ENCODE results near the gene ABCB10.
"Not testable (repeated sequence)": the region's sequence is repeated elsewhere in the genome, so short reads cannot be mapped to it uniquely, and the experiment has no call there.

Gene ABCB10

DNA sequence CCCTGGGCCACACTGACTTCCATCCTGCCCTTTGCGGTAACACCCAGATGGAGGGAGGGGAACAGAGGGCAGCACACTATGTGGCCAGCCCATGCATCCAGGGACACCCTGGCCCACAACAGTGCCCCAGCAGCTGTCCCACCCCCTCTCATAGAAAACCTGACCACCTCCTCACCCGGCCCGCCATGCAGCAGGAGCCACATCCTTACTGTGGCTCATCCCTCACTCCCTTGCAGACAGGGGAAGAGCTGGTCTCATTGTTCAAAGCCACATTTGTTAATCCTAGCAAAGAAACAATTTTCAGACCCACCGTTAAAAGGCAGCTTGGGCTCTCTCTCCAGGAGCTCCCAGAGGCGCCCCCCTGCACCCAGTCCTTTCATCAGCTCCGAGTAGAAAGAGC lies 27.2 kb downstream of the ABCB10 start:
- DNase-seq, result no peak

- no peak for DNase-seq
These were observed 28.9 kb downstream of the ABCB10 start for GRCh38 chr1:229529639-229530038.

GRCh38 chr1:229526695-229527094 lies 31.8 kb downstream of the ABCB10 start:
- no peak for DNase-seq

DNA sequence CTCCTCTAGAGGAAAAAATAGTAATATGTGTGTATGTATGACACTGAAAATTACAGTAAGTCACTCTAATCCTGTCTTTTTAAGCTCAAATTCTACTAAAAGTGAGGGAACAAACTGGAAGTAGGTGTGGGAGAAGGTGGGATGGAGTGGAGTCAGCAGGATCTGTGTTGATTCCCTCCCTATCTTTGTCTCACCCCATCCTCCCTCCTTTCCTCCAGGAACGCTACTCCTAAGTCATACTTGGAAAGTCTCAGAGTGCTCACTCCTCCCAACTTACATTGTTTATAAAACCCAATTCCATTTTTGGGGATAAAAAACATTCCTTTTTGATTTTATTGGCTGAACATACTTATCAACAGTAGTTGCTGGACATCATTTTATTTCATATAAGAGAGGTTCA lies 35.5 kb downstream of the ABCB10 start:
- DNase-seq, result no peak

GRCh38 chr1:229514578-229515275 lies 43.8 kb downstream of the ABCB10 start:
- DNase-seq, result peak; percentile 65

- DNase-seq, result not testable (repeated sequence)
These were observed 46.9 kb downstream of the ABCB10 start for GRCh38 chr1:229511625-229512024.

GRCh38 chr1:229511201-229511600 lies 47.3 kb downstream of the ABCB10 start:
- DNase-seq, result not testable (repeated sequence)

DNA sequence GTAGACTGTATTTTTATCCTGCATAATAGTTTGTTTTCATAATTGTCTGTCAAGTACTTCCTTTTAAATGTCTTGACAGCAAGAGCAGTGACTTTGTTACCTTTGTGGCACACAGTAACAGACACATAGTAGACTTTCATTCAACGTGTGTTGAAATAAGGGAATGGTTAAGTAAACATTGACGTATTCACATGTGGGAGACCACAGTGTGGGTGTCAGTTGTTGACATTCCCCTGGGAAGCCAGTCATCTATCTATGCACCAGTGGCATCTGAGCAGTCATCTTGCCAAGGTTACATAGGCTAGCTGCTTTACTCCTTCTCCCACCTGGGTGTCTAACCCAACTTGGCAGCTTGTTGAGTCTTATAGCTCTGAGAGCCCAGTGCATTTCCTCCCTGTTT lies 48.9 kb downstream of the ABCB10 start:
- no peak for DNase-seq

DNA sequence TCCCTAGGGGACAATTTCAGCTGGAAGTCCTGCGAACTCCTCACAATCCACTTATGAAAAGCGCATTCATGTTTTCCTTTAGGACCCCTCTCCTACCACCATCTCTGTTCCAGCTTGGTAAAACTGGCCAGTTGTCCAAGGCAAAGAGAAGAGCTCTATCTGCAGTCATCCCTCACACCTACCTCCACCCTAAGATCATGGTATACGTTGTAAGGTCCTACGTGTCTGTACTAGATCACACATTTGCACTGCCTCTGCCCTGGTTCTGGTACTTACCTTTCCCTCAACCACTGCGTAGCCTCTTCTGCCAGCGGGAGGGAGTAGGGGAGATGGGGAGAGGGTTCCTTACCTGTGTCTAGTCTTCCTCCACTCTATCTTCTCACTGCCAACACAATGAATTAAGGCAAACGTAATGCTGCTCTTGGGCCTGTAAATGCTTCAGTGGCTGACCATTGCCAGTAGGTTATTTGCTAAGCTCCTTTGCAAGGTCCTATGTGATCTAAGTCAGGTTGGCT lies 49.6 kb downstream of the ABCB10 start:
- no peak for DNase-seq

- DNase-seq, result peak; percentile 99
These were observed 50.3 kb downstream of the ABCB10 start, which contains the start of gene NUP133 for GRCh38 chr1:229507951-229508822. TSS of gene NUP133 (minus strand) at chr1:229508341. CDS start at chr1:229508249, 92 bp downstream.

GRCh38 chr1:229507502-229507901 lies 51.0 kb downstream of the ABCB10 start:
- no peak for DNase-seq

- no peak for DNase-seq
These were observed 51.9 kb downstream of the ABCB10 start for GRCh38 chr1:229506633-229507032.

GRCh38 chr1:229495782-229496181 lies 62.7 kb downstream of the ABCB10 start:
- DNase-seq, result no peak

- no peak for DNase-seq
These were observed 71.3 kb downstream of the ABCB10 start for GRCh38 chr1:229487181-229487580.

DNA sequence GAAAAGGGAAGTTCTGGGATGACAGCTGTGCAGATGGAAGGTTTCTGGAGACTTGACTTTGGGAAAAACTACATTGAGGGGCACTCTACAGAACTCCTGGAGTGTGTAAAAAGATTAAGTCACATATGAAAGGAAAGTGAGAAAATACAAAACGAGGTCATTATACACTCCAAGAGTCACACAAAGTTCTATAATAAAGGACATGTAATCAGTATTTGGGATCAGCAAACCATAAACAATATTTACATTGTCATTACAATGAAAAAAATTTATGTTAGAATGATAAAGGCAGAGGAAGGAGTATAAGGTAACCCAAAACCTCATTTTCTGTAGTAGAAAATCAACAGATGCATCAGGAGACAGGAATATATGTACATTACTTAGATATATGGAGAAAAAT lies 73.2 kb downstream of the ABCB10 start:
- no peak for DNase-seq

GRCh38 chr1:229482511-229482910 lies 76.0 kb downstream of the ABCB10 start:
- no peak for DNase-seq

DNA sequence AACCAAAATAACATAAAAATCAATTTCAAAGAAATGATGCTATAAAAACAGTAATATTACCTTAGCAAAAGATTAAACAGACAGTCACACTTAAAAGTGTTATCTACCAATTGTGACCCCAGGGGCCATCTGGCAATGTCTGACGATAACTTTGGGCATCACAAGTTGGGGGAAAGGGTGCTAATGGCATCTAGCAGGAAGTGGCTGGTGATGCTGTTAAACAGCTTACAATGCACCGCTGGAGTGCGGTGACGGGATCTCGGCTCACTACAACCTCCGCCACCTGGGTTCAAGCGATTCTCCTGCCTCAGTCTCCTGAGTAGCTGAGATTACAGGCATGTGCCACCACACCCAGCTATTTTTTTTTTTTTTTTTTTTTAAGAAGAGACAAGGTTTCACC lies 78.0 kb downstream of the ABCB10 start:
- DNase-seq, result no peak

DNA sequence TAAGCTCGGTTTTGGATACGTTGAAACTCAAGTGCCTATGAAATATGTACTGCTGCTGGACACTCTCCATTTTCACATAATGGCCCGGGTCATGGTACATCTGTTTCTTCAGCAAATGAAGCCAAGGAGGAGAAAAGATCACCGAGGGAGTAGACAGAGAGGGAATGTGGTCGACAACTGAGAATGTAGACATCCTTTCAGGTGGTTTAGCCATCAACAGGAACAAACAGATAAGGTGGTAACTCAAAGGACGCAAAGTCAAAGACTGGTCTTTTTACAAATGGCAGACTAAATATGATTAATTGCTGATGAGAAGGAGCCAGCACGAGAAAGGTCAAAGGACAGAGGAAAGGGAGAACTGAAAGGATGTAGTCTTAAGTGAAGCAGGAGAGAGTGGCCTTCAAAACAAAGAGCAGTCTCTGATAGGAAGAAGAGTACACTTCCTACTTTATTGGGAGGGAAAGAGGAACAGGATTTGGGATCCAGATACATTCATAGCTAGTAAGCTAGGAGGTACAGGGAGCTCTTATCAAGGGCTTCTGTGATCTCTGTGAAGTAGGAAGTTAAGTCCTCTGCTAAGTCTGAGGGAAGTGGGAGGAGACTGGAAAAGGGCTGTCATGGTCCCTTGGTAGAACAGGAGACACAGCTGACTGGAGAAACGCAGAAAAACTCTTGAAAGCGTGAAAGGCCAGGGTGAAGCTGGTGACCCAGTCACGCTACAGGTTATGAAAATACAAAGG lies 78.7 kb downstream of the ABCB10 start:
- DNase-seq, result no peak

DNA sequence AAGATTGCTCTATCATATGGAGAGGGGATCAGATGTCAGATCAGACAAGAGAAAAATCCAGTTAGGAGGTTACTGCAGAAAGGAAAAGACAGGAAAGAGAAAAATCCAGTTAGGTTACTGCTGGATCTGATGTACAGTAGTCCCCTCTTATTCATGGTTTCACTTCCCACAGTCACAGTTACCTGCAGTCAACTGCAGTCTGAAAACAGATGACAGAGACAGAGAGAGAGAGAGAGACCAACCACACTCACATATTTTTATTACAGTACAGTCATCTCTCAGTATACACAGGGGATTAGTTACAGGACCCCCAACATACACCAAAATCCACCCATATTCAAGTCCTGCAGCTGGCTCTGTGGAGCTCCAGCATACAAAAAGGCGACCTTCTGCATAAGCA lies 79.7 kb downstream of the ABCB10 start:
- DNase-seq, result no peak

GRCh38 chr1:229475859-229476258 lies 82.6 kb downstream of the ABCB10 start:
- not testable (repeated sequence) for DNase-seq

- no peak for DNase-seq
These were observed 84.0 kb downstream of the ABCB10 start for GRCh38 chr1:229474509-229474908.

DNA sequence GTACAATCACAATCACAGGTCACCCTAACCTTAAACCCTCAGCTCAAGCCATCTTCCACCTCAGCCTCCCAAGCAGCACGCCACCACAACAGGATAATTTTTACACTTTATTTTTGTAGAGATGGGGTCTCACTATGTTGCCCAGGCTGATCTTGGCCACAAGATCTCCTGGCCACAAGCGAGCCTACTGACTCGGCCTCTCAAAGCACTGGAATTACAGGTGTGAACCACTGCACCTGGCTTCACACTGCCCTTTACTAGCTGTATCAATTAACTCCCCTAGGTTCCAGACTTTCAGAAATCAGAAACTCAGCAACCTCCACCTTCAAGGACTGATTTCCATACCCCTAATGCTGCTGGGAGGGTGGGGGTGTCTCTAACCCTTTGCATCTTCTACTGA lies 87.3 kb downstream of the ABCB10 start:
- DNase-seq, result no peak

DNA sequence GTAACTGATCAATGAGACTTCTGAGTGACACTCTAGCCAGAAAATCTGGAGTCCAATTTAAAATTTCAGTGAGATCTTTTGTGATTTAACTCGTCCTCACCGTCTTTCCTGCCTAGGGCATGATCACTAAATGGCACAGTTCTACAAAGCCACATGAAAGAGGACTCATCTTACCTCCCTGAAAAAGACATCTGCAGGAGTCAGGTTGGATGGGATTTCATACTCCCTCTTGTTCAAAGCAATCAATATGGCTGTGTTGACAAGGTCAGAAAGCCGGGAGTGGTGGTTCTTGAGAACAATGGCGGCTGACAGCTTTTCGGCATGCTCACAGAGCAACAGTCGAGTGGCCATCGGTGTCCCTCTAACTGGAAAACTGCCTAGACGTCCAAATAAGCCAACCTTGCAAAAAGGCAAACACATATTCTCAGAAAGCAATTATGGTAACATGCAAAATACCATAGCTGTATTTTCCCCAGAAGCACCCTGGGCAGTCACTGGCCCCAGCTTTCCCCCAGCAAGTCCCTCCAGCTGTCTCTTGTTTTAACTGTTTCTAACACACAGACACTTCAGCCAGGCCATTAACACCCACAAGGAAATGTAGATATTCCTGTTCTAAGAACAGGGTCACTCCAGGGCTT lies 88.0 kb downstream of the ABCB10 start:
- DNase-seq, result peak; percentile 3
